Neuronal stem cell (in vitro differentiated cells): ENCODE results near the gene OSBPL10.

Source experiments
- DNase-seq: peaks from one replicate; pipeline ENCODE4 v3.0.0-alpha.2; 2013; ENCODE audit warnings: low spot score
- H2AFZ ChIP-seq: one replicate; pipeline ENCODE4 v1.6.1; 2013; ENCODE audit warnings: mild to moderate bottlenecking, low read length, inconsistent platforms
- H2AK5ac ChIP-seq: 2 replicates; pipeline ENCODE4 v1.6.1; 2013; ENCODE audit warnings: low read depth, mild to moderate bottlenecking, inconsistent platforms, low read length, moderate library complexity, mixed read lengths
- H2BK120ac ChIP-seq: 2 replicates; pipeline ENCODE4 v1.6.1; 2013; ENCODE audit warnings: low read depth, mild to moderate bottlenecking, inconsistent platforms, low read length, moderate library complexity, mixed read lengths
- H2BK12ac ChIP-seq: one replicate; pipeline ENCODE4 v1.6.1; 2013; ENCODE audit warnings: low read length, inconsistent platforms
- H2BK15ac ChIP-seq: 2 replicates; pipeline ENCODE4 v1.6.1; 2013; ENCODE audit warnings: mild to moderate bottlenecking, low read length, inconsistent platforms, mixed read lengths
- H2BK5ac ChIP-seq: one replicate; pipeline ENCODE4 v1.6.1; 2013; ENCODE audit warnings: inconsistent platforms, mild to moderate bottlenecking, low read length, moderate library complexity
- H3K14ac ChIP-seq: one replicate; pipeline ENCODE4 v1.6.1; 2013; ENCODE audit warnings: low read length, inconsistent platforms
- H3K18ac ChIP-seq: 2 replicates; pipeline ENCODE4 v1.6.1; 2013; ENCODE audit warnings: low read length, inconsistent platforms
- H3K23ac ChIP-seq: 2 replicates; pipeline ENCODE4 v1.6.1; 2013; ENCODE audit warnings: low read depth, mild to moderate bottlenecking, mixed read lengths, low read length, inconsistent platforms; ENCODE audit not compliant: poor library complexity
- H3K27ac ChIP-seq: replicated peaks from 3 replicates; pipeline ENCODE4 v1.5.1; 2013; ENCODE audit warnings: low read length, inconsistent platforms
- H3K27me3 ChIP-seq, 3 experiments: 2 replicates each; pipeline ENCODE4 v1.6.1; 2013; ENCODE audit warnings: low read length in 3 of 3, mild to moderate bottlenecking in 2 of 3, inconsistent platforms in 1 of 3, low read depth in 1 of 3, mixed read lengths in 1 of 3, moderate library complexity in 1 of 3; ENCODE audit not compliant: control insufficient read depth in 3 of 3, insufficient read depth in 3 of 3
- H3K36me3 ChIP-seq, 2 donors: replicated peaks in 1 of 2; 2 replicates each; pipeline ENCODE4 v1.6.1; 2013; ENCODE audit warnings: low read length in 2 of 2; ENCODE audit not compliant: control insufficient read depth in 2 of 2, insufficient read depth in 2 of 2
- H3K4ac ChIP-seq: 2 replicates; pipeline ENCODE4 v1.6.1; 2013; ENCODE audit warnings: inconsistent platforms, mild to moderate bottlenecking, low read length, moderate library complexity
- H3K4me1 ChIP-seq, 2 donors: 1 replicate in 1 of 2; 2 replicates in 1 of 2; pipeline ENCODE4 v1.6.1; 2013; ENCODE audit warnings: low read length in 2 of 2, low read depth in 1 of 2; ENCODE audit not compliant: control insufficient read depth in 2 of 2, insufficient read depth in 1 of 2
- H3K4me2 ChIP-seq: one replicate; pipeline ENCODE4 v1.6.1; 2013; ENCODE audit warnings: mild to moderate bottlenecking, low read length, inconsistent platforms; ENCODE audit not compliant: insufficient read depth, poor library complexity, severe bottlenecking
- H3K4me3 ChIP-seq, 2 donors: 2 replicates each; pipeline ENCODE4 v1.5.1; 2013; ENCODE audit warnings: low read length in 2 of 2, mild to moderate bottlenecking in 2 of 2, inconsistent platforms in 1 of 2, moderate library complexity in 1 of 2
- H3K79me1 ChIP-seq: one replicate; pipeline ENCODE4 v1.6.1; 2013; ENCODE audit warnings: low read depth, mild to moderate bottlenecking, inconsistent platforms, low read length, moderate library complexity
- H3K9ac ChIP-seq: one replicate; pipeline ENCODE4 v1.6.1; 2013; ENCODE audit warnings: mild to moderate bottlenecking, low read depth, low read length, inconsistent platforms; ENCODE audit not compliant: poor library complexity
- H3K9me3 ChIP-seq, 2 donors: replicated peaks in 1 of 2; 2 replicates each; pipeline versions ENCODE3 to v1.6.1; 2013; ENCODE audit warnings: low read length in 2 of 2, mild to moderate bottlenecking in 2 of 2, inconsistent platforms in 1 of 2, low read depth in 1 of 2, mixed read lengths in 1 of 2, moderate library complexity in 1 of 2; ENCODE audit not compliant: control insufficient read depth in 2 of 2, insufficient read depth in 1 of 2
- H4K8ac ChIP-seq: one replicate; pipeline ENCODE4 v1.6.1; 2013; ENCODE audit warnings: low read depth, mild to moderate bottlenecking, inconsistent platforms, low read length, moderate library complexity
- H4K91ac ChIP-seq: one replicate; pipeline ENCODE4 v1.6.1; 2013; ENCODE audit warnings: low read length, low read depth, mild to moderate bottlenecking, inconsistent platforms; ENCODE audit not compliant: poor library complexity
- WGBS, 2 donors: extraction: QIAGEN DNeasy Blood & Tissue Kit; methylation state at CpG; one replicate each; pipeline ENCODE4 v1.1.7; 2013; ENCODE audit warnings: missing lambda C conversion rate in 2 of 2, mixed read lengths in 1 of 2; ENCODE audit not compliant: insufficient read length in 2 of 2, insufficient replicate concordance in 1 of 2; ENCODE audit errors: extremely low coverage in 2 of 2; 5-methylcytosine and 5-hydroxymethylcytosine counted together

OSBPL10 gene

DNA sequence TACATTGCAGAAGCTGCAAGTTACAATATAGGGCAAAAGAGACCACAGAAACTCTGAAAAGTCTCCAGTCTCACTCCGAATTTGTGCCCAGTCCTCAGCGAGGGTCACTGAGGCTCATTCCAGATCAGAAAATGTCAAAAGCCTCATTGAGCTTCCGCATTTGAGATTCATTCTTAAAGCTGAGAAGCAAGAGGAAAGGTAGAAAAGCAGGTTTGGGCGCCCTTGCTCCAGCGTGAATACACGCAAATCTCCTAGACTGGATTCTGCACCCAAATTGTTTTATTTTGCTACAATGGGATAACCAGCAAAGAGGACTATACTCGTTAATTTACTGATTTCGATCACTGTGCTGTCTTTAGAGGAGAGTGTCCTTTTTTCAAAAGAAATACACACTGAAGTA, 236.1 kb downstream of the OSBPL10 start:
- no peak overlapping the region for H2AFZ ChIP-seq
- H3K27ac ChIP-seq = no peak overlapping the region
- H2BK12ac ChIP-seq = no peak overlapping the region
- H3K79me1 ChIP-seq = no peaks in the 10 kb centered on the region
- WGBS, 2 donors = no CpG with 5 or more reads among the region's 8 CpGs
- no peaks in the 10 kb centered on the region for H3K9me3 ChIP-seq
- H4K91ac ChIP-seq = no peak overlapping the region
- no peak overlapping the region for H3K18ac ChIP-seq
- H3K4ac ChIP-seq = no peak overlapping the region
- no peak overlapping the region for H2BK5ac ChIP-seq
- no peak overlapping the region for H3K14ac ChIP-seq
- no peak overlapping the region for H3K4me2 ChIP-seq
- no peaks in the 10 kb centered on the region for H3K27me3 ChIP-seq
- H3K36me3 ChIP-seq = no peaks in the 10 kb centered on the region
- H2BK120ac ChIP-seq = no peak overlapping the region
- H3K4me1 ChIP-seq = no peaks in the 10 kb centered on the region
- no peak overlapping the region for H4K8ac ChIP-seq
- no peak overlapping the region for H3K9ac ChIP-seq
- no peak overlapping the region for H3K23ac ChIP-seq
- no peak overlapping the region for H2BK15ac ChIP-seq
- no peak overlapping the region for H3K4me3 ChIP-seq
- H2AK5ac ChIP-seq = no peak overlapping the region
- DNase-seq = no peak

GRCh38 chr3:31743331-31744089, 237.6 kb downstream of the OSBPL10 start:
- Histone ChIP-seq H2BK120ac (no peak overlapping the region), H4K8ac (no peak overlapping the region), H2BK12ac (no peak overlapping the region), H3K4me2 (no peak overlapping the region), H3K27ac (no peak overlapping the region), H2AK5ac (no peak overlapping the region), H2AFZ (no peak overlapping the region), H3K23ac (no peak overlapping the region), H3K27me3 (no peaks in the 10 kb centered on the region), H3K79me1 (no peaks in the 10 kb centered on the region), H3K9me3 (no peaks in the 10 kb centered on the region), H3K36me3 (no peaks in the 10 kb centered on the region), H2BK15ac (no peak overlapping the region), H2BK5ac (no peak overlapping the region), H3K9ac (no peak overlapping the region), H3K14ac (no peak overlapping the region), H3K4ac (no peak overlapping the region), H4K91ac (no peak overlapping the region), H3K4me3 (no peak overlapping the region), H3K18ac (no peak overlapping the region), H3K4me1 (no peaks in the 10 kb centered on the region)
- no CpG with 5 or more reads among the region's 5 CpGs for WGBS, 2 donors
- DNase-seq = no peak

DNA sequence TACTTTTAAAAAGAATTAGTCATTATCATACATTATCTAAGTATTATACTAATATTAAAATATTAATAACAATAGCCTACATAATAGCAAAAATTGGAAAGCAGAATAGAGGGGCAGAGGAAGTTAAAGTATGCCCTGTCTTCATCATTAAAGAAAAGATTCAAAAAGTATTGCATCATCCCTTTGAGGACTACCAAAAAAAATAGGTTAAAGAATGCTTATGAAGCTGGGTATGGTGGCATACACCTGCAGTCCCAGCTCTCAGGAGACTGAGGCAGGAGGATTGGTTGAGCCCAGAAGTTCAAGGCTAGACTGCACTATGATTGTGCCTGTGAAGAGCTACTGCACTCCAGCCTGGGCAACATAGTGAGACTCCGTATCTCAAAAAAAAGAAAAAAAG, 240.7 kb downstream of the OSBPL10 start:
- WGBS, 2 donors = no CpG with 5 or more reads among the region's 1 CpG
- no peaks in the 10 kb centered on the region for H3K79me1 ChIP-seq

GRCh38 chr3:31738412-31738811, 242.7 kb downstream of the OSBPL10 start:
- Histone ChIP-seq H3K79me1 (no peaks in the 10 kb centered on the region), H4K91ac (no peak overlapping the region), H3K4ac (no peak overlapping the region), H2BK120ac (no peak overlapping the region), H3K18ac (no peak overlapping the region), H3K4me1 (no peaks in the 10 kb centered on the region), H2BK15ac (no peak overlapping the region), H2BK12ac (no peak overlapping the region), H2AFZ (no peak overlapping the region), H3K27me3 (no peaks in the 10 kb centered on the region), H2BK5ac (no peak overlapping the region), H3K9ac (no peak overlapping the region), H3K9me3 (no peaks in the 10 kb centered on the region), H2AK5ac (no peak overlapping the region), H3K27ac (no peak overlapping the region), H3K23ac (no peak overlapping the region), H3K14ac (no peak overlapping the region), H3K4me2 (no peak overlapping the region), H4K8ac (no peak overlapping the region), H3K36me3 (no peaks in the 10 kb centered on the region), H3K4me3 (no peak overlapping the region)
- no peak for DNase-seq
- WGBS, 2 donors = no CpG with 5 or more reads among the region's 7 CpGs

More for the DNA sequence above, 240.7 kb downstream of the OSBPL10 start:
- Histone ChIP-seq H3K9ac (no peak overlapping the region), H3K18ac (no peak overlapping the region), H3K23ac (no peak overlapping the region), H2BK12ac (no peak overlapping the region), H3K9me3 (no peaks in the 10 kb centered on the region), H3K4me3 (no peak overlapping the region), H4K8ac (no peak overlapping the region), H3K27me3 (no peaks in the 10 kb centered on the region), H3K36me3 (no peaks in the 10 kb centered on the region), H2BK5ac (no peak overlapping the region), H3K14ac (no peak overlapping the region), H2BK15ac (no peak overlapping the region), H2AK5ac (no peak overlapping the region), H3K4me1 (no peaks in the 10 kb centered on the region), H3K4me2 (no peak overlapping the region), H2BK120ac (no peak overlapping the region), H2AFZ (no peak overlapping the region), H4K91ac (no peak overlapping the region), H3K4ac (no peak overlapping the region), H3K27ac (no peak overlapping the region)
- no peak for DNase-seq
